Right kidney (tissue), 1 donor: ENCODE measurements around the gene CFAP210.
"Not testable (repeated sequence)": the region's sequence is repeated elsewhere in the genome, so short reads cannot be mapped to it uniquely, and the experiment has no call there.

ENCODE experiments used
- DNase-seq: peaks from one replicate; pipeline ENCODE4 v3.0.0-alpha.2; 2016

CFAP210 gene

DNA sequence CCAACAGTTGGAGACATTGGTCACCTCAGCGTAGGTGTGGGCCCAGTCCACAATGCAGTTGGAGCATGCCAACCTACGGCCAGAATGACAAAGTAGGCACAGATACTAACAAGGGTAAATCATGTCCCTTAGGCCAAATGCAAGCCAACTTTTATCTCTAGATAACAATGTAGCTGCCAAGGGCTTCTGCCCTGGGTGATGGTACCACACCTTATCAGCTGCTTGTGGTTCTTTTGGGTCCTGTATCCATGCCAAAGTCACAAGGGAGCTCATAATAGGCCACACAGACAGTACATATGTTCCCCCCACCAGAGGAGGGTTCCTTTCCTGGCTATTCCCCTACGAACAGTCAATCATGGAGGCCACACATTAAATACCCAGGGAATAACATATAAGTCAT, 19.1 kb upstream of the CFAP210 start:
- DNase-seq, result no peak

DNA sequence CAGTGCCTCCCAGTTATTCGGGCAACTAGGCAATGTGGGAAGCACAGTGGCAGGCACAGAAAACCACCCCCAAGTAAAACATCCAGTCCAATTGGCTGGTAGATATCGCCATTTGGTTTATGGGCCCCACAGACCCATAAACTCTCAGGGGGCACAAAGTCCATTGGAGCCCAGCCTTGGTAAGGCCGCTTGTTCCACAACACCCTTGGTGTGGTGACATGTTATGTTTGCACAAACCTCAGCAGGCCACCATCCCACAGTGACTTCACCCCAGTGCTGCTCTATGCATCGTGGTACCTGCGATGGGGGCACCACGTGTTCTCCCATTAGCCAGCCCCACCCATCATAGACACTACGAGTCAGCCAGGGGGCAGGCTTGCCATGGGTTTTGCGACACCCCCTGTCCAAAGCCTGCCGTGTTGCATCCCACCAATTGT, 18.6 kb upstream of the CFAP210 start:
- DNase-seq, result no peak

DNA sequence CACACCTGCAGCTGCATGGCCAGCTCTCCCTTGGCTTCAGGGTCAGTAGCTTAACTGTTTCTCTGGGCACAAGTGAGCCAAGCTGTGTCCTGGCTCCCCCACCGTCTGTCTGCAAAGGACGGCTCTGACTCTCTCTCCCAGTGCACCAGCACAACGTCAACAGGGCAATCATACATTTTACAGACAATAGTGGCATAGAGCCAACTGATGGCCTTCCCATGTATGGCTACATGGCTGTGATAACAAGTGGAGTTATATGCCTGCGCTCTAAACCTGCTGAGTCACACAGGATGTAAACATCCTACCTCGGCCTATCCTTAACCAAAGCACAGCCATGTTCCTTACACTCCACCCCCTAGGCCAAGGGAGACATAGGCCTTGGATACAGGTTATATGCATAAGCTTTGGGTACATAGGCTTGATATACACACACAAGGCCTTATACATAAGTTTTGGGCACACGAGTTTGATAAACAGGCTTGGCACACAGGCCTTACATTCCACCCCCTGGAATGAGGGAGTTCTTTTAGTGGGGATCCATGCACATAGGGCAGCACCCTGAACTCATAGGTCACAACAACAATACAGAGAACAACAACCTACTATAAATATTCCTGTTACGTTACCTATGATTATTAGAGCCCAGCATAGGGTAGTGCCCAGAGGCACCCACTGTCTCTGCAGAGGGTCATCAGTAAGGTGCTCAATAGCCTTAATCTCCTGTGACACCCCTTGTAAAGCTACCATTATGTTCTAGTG, 17.7 kb upstream of the CFAP210 start:
- no peak for DNase-seq

DNA sequence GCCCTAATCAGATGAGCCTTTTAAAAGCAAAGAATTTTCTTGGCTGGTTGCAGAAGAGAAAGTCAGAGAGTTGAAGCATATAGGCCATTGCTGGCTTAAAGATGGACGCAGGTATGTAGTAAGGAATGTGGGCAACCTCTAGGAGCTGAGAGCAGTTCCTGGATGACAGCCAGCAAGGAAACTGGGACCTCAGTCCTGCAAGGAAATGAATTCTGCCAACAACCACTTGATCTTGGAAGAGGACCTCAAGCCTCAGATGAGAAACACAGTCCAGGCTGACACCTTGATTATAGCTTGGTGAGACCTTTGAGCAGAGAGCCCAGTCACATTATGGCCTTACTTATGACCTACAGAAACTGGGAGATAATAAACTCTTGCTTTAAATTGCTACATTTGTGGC, 15.8 kb upstream of the CFAP210 start:
- DNase-seq, result no peak

DNA sequence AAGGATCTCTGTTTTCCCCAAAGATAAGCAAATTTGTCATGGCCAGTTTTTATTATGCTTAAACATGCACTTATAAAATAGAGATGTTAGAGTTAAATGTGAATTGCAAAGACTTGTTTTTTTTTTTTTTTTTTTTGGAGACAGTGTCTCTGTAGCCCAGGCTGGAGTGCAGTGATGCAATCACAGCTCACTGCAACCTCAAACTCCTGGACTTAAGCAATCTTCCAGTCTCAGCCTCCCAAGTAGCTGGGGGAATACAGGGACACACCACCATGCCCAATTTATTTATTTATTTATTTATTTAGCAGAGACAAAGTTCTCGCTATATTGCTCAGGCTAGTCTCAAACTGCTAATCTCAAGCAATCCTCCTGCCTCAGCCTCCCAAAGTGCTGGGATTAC, 15.1 kb upstream of the CFAP210 start:
- no peak for DNase-seq

DNA sequence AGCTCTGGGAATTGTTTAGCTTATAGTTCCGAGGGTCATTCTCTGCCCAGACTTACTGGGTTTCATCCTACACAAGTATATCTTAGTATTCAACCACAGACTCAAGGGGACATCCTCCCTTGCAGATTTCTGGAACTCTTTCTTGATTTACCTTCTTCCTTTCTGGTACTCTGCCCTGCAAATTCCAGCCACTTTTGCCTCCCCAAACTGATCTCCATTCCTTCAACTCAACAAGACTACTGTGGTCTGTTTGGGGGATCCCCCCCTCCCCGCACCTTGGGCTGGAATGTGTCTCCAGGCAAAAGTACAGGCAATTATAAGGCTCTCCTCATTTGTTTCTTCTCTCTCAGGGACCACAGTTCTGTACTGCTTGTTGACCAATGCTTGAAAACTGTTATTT, 13.4 kb upstream of the CFAP210 start:
- no peak for DNase-seq

DNA sequence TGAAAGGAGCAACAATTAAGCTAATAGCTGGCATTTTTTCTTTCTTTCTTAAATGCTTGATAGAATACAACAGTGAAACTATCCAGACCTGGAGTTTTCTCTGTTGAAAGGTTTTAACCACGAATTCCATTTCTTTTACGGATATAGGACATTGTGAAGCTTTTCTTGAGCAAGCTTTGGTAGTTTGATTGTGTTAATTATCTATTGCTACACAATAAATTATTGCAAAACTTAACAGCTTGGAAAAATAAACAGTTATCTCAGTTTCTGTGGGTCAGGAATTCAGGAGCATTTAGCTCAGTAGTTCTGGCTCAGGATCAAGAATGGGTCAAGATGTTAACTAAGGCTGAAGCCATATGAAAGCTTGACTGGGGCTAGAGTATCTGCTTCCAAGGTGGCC, 11.7 kb upstream of the CFAP210 start:
- DNase-seq, result no peak

DNA sequence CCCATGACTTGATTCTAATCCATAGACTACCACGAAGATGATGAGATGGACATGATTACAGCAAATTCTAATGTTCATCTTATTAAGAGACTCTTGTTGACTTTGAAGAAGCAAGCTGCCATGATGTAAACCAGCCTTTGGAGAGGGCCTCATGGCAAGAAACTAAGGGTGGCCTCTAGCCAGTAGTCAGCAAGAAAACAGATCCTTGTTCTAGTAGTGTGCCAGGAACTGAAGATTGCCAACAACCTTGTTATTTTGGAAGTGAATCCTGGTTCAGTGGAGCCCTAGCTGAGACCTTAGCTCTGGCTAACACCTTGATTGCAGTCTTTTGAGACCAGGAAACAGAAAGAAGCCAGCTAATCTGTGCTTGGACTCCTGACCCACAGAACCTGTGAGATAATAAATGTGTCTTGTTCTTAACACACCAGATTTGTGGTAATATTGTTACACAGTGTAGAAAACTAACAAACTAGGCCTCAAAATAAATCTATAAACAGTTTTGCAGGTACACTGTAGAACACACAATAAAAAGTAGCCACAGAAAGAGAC, 10.0 kb upstream of the CFAP210 start:
- DNase-seq, result no peak

DNA sequence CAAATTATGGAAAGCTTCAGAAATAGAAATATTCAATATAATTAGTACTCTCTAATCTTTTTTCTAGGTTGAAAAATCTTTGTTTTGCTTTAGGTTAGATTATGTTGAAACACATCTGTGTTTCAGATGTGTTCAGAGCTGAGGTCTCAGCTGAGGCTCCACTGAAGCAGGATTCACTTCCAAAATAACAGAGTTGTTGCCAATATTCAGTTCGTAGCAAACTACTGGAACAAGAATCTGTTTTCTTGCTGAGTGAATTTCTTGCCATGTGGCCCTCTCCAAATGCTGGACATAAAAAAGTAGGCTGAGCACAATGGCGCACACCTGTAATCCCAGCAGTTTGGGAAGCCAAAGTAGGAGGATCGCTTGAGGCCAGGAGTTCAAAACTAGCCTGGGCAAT, 8.8 kb upstream of the CFAP210 start:
- DNase-seq, result no peak

DNA sequence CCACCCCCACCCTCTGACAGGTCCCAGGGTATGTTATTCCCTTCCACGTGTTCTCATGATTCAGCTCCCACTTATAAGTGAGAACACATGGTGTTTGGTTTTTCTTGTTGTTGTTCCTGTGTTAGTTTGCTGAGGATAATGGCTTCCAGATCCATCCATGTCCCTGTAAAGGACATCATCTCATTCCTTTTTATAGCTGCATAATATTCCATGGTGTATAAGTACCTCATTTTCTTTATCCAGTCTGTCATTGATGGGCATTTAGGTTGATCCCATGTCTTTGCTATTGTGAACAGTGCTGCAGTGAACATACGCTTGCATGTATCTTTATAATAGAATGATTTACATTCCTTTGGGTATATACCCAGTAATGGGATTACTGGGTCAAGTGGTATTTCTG, 5.0 kb upstream of the CFAP210 start:
- DNase-seq, result not testable (repeated sequence)

DNA sequence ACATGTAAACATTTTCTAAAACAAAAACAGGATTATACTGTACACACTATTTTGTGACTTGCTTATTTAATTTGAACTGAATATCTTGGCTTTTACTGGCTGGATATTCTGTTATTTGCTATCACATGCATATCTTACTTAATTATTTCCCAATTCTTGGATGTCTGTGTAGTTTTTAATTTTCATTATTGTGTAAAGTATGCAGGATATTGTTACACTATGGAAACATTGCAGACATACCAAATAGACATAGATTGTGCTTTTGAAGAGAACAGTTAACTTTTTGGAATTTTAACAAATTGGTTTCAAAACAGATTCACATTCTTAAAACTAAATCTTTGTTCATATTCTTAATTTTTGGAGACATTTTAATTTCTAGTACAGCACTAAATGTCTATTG, 2.2 kb upstream of the CFAP210 start:
- no peak for DNase-seq

DNA sequence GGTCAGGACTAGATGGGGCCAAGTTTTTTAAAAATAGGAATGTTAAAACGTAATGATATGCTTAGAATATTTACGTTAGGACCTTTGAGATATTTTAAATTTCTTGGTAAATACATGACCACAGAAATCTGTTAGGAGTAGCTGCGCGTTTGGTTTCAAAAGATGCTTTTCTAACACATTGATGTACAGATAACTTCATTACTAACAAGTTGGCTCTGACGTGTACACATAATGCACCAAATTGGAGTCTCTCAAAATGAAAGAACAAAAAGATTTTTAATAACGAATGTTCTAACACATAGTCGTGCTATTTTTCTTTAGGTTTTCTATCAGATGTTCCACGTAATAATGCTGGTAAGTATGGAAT, 672 bp upstream of the CFAP210 start:
- no peak for DNase-seq

DNA sequence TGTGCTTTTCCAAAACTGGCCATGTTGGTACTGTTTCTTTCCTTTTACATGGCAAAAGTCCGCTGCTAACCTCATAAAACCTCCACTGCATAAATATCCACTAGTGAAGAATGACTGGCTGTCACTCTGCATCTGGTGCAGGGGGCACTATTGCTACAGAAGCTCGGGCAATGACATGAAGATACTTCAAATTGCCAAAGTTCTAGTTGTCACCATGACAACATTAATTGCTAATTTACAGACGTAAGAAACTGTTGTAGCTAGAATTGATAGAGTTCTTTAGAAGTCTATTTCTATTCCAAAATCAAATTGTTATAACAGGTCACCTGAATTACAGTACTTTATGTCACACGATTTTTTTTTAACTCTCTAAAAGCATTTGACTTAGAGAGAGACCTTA, 845 bp downstream of the CFAP210 start:
- no peak for DNase-seq

DNA sequence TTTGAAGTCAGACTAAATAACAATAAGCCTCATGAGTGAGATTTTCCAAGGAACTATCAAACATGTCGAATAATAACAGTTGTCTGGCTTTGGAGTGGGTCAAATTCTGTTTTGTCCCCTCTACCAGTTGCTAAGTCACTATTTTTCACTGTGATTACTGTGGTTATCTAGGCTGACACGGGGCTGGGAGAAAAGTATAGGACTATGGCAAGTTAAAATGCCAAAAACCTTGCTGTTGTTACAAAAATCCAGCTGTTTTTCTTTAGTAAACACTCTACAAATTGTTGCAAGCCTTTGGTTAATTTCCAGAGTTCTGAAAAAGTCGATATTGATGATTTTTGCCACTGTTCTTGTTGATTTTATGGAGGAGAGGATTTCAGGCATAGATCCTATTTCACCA, 1.5 kb downstream of the CFAP210 start:
- no peak for DNase-seq

DNA sequence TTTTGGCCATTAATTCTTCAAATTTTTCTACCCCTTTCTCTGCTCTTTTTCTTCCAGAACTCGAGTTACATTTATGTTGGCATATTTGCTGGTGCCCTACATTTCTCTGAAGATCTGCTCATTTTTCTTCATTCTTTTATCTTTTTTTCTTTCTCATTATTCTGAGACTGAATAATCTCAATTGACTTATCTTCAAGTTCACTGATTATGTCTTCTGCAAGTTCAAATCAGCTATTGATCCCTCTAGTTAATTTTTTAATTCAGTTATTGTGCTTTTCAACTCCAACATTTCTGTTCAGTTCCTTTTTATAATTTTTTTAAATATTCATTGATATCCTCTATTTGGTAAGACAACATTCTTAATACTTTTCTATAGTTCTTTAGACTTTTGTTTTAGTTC, 3.2 kb downstream of the CFAP210 start:
- no peak for DNase-seq

DNA sequence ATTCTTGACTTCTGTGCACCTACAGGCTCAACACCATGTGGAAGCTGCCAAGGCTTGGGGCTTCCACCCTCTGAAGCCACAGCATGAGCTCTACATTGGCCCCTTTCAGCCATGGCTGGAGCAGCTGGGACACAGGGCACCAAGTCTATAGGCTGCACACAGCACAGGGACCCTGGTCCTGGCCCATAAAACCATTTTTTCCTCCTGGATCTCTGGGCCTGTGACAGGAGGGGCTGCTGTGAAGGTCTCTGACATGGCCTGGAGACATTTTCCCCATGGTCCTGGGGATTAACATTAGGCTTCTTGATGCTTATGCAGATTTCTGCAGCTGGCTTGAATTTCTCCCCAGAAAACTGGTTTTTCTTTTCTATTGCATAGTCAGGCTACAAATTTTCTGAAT, 6.3 kb downstream of the CFAP210 start:
- DNase-seq, result not testable (repeated sequence)

DNA sequence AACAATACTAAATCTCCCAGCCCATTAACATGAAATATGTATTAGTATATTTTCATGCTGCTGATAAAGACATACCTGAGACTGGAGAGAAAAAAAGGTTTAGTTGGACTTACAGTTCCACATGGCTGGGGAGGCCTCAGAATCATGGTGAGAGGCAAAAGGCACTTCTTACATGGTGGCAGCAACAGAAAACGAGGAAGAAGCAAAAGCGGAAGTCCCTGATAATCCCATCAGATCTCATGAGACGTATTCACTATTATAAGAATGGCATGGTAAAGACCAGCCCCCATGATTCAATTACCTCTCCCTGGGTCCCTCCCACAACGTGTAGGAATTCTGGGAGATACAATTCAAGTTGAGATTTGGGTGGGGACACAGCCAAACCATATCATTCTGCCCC, 7.4 kb downstream of the CFAP210 start:
- not testable (repeated sequence) for DNase-seq

DNA sequence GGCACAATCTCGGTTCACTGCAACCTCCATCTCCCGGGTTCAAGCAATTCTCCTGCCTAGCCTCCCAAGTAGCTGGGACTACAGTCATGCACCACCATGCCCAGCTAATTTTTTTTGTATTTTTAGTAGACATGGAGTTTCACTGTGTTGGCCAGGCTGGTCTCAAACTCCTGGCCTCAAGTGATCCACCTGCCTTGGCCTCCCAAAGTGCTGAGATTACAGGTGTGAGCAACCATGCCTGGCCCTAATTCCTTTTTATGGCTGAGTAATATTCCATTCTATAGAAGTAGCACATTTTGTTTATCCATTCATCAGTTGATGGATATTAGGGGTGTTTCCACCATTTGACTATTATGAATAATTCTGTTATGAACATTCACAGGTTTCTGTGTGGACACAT, 9.5 kb downstream of the CFAP210 start:
- DNase-seq, result not testable (repeated sequence)

DNA sequence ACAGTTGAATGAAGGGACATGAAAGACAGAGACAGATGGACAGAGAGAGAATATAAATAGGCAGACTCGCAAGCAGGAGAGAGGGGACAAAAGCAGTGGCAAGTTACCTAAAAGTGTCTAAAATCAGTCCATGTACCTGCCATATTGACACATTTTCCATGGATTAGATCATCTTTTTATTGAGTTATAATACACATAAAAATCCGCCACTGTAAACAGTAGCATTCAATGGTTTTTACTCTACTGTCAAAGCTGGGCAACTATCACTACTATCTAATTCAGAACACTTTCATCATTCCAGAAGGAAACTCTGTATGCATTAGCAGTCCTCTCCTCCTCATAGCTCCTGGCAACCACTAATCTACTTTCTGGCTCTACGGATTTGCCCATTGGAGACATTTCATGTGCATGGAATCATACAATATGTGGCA, 10.1 kb downstream of the CFAP210 start:
- no peak for DNase-seq

DNA sequence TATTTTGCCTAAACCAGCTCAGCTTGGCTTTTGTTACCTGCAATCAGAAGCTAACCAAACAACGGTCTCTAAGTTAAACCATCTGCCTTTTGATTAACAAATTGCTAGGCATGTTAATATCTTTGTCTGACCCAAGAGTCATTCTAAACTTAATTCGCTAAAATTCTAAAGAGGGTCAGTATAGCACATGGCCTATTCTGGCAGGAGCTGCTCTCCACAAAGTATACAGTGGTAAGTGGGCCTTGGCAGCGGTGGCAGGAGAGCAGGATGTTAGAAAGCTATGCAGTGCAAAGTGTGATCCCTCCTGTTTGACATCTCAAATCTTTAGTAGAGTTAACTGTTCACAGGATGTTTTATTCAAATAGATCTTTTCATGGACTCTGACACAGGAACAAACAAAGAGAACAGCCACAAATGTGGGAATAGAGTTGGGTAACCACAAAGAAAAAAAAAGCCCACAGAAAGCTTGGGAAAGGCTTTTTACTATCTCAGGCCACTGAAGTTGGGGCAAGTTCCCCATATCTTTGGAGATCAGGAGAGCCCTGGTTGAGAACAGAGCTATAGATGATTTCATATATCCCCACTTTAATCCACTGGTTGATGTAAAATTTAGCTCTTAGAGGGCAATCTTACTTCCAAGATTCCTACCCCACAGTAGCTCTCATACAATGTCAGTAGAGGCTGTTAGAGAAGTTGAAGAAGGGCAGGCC, 10.6 kb downstream of the CFAP210 start:
- DNase-seq, result no peak

DNA sequence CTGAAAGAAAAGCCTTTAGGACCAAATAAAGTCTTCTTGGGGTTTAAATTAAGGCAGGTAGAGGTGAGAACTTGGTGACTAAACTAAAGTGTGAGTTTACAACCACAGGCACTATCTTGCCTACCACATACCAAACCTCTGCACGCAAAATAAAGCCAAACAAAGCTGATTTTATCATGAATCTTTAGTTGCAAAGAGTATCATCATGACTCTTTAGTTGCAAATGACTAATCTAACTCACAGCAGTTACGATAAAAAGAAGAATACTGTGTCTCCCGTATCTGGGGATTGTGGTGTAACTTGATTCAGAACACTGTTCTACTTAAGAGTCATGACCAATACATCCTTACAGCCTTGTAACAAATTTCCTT, 11.2 kb downstream of the CFAP210 start:
- no peak for DNase-seq

DNA sequence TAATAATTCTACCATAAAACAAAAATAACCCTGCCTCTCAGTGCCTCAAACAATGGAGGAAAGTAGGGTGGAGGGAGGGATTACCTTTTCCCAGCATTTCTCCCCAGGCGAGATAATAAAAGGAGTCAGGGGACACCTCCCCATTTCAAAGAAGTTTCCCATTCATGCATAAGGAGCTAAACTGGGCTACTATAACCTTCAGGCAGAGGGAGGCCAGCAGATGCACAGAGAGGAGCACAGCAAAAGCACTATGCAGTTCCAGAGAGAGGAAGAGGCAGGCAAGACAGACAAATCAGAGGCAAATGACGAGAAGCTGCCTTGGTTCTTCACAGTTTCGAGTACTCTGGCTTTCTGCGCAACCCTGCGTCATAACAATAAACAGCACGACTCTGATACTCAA, 17.4 kb downstream of the CFAP210 start:
- DNase-seq, result no peak

DNA sequence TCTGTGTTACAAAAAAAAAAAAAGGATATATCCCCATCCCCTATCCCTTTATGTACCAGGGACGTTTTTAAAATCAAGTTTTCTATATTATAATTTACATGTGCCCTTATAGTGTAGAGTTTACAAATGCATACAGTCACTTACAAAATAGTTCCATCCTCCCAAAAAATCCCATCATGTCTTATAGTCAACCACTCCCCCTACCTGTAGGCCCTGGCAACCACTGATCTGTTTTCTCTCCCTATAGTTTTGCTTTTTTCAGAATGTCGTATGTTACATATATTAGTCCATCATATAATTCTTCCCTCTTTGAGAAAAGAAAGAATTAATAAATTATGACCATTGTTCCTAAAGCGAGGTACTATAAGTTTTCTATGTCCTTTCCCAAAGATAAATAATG, 17.8 kb downstream of the CFAP210 start:
- DNase-seq, result no peak

DNA sequence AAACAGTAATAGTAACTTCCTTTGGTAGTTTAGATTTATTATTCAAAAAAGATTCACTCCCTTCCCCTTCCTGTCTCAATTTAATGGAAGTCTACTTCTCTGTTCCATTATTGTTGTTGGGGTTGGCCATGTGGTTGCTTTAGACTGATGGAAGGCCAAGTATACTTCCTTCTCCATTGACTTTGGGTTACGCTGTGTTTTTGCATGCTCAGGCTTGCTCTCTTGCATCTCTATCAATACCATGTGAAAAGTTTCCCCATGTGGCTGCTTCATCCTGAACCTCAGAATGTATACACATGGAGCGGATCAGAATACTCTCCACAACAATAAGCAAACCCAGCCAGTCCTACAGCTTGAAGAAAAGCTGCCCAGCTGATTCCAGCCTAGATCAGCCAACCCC, 20.3 kb downstream of the CFAP210 start:
- DNase-seq, result no peak
